ENCODE results near the gene RAET1G. TPM values are rescaled to one million over a fixed set of nuclear protein-coding genes. Genes with fewer than 3 reads are reported as not detected.
"Not testable (repeated sequence)": the region's sequence is repeated elsewhere in the genome, so short reads cannot be mapped to it uniquely, and the experiment has no call there.

Gene RAET1G
- total RNA-seq, 1 experiment from 2014 or later: 0.45 TPM

DNA sequence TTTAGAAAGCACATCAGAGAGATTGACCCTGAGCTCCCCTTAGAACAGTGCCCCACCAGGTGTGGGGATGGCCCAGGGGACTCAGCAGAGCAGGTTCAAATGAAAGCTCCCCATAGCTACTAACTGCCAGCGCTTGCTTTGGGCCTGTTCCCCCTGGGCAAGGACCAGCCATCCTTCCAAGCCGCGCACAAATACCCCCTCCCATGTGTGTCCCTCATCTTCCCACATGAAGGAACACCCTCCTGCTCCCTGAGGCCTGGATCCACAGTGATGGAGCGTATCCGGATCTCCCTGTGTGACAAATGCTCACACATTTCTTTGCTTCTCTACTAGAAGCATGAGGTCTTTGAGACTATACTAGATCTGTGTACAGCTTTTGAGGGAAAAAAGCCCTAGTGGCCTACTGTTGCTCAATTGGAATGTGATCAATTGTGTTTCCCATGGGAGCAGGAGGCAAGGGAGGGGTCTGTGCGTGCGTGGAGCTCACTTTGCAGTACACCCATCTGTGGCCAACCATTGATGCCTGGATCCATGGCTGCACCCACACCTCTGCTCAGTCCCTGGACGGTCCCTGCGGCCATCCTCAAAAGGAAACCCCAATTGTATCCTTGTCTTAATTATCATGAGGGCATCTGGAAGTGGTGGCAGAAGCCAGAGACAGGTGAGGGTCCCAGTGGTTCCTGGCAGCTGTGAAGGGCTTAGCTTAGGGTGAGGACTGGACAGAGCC is 1.4 kb upstream of the RAET1G start:
- H3K4me1 ChIP-seq (ENCODE audit: insufficient read depth, low read length, poor library complexity, severe bottlenecking): peaks cover 12% of the 10 kb centered on the region
- H3K27me3 ChIP-seq (replicated peaks; ENCODE audit: insufficient read depth, low read depth, low read length, poor library complexity): peaks cover 4% of the 10 kb centered on the region
- no TSS peak for BruUV-seq (replicated peaks)
- no peaks in the 10 kb centered on the region for H3K9me3 ChIP-seq (ENCODE audit: low read depth, low read length, poor library complexity, severe bottlenecking)
- TF ChIP-seq, protein P1, sequence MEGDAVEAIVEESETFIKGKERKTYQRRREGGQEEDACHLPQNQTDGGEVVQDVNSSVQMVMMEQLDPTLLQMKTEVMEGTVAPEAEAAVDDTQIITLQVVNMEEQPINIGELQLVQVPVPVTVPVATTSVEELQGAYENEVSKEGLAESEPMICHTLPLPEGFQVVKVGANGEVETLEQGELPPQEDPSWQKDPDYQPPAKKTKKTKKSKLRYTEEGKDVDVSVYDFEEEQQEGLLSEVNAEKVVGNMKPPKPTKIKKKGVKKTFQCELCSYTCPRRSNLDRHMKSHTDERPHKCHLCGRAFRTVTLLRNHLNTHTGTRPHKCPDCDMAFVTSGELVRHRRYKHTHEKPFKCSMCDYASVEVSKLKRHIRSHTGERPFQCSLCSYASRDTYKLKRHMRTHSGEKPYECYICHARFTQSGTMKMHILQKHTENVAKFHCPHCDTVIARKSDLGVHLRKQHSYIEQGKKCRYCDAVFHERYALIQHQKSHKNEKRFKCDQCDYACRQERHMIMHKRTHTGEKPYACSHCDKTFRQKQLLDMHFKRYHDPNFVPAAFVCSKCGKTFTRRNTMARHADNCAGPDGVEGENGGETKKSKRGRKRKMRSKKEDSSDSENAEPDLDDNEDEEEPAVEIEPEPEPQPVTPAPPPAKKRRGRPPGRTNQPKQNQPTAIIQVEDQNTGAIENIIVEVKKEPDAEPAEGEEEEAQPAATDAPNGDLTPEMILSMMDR (conservative IDR thresholded peaks at IDR 0.05; ENCODE audit: low read depth, low read length): no peak
- TF ChIP-seq EZH2 (IDR thresholded peaks at IDR 0.05; ENCODE audit: borderline replicate concordance, low read depth, low read length, poor library complexity, severe bottlenecking): no peak
- no peak overlapping the region for H3K4me3 ChIP-seq (ENCODE audit: low read depth, low read length, poor library complexity, severe bottlenecking)
- CTCF ChIA-PET: no interaction called here
- intact Hi-C loops (cut with micrococcal nuclease; ENCODE audit: unreplicated experiment): no loop called here
- POLR2A ChIA-PET (ENCODE audit: low non-redundant PET): no interaction called here
- no peaks in the 10 kb centered on the region for H3K36me3 ChIP-seq (ENCODE audit: insufficient read depth, low read length, poor library complexity, severe bottlenecking)
- no peak for DNase-seq (ENCODE audit: low spot score)
- H3K27ac ChIP-seq (ENCODE audit: low read depth, low read length, poor library complexity, severe bottlenecking): no peak overlapping the region

DNA sequence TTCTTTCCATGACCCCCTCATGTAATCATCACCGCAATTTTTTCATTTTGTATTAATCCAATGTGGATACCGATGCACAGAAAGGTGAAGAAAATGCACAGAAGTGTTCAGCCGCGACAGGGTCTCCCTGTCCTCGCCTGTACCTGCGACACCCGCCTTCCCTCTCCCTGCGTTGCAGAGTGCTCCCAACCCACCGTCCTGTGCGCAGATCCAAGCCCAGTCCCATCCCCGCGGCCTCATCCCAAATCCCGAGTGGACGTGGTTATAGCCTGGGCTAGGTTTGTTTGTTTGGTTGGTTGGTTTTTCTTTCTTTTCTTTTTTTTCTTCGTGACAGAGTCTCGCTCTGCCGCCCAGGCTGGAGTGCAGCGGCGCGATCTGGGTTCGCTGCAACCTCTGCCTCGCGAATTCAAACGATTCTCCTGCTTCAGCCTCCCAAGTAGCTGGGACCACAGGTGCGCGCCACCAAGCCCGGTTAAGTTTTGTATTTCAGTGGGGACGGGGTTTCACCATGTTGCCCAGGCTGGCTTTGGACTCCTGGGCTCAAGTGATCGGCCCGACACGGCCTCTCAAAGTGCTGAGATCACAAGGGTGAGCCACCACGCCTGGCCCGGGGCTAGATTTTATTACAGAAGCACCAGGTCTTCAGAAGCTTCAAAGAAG is 536 bp upstream of the RAET1G start:
- DNase-seq (ENCODE audit: low spot score): no peak
- H3K27me3 ChIP-seq (replicated peaks; ENCODE audit: insufficient read depth, low read depth, low read length, poor library complexity): no peaks in the 10 kb centered on the region
- no peak overlapping the region for H3K27ac ChIP-seq (ENCODE audit: low read depth, low read length, poor library complexity, severe bottlenecking)
- CTCF ChIA-PET: no interaction called here
- TF ChIP-seq EZH2 (IDR thresholded peaks at IDR 0.05; ENCODE audit: borderline replicate concordance, low read depth, low read length, poor library complexity, severe bottlenecking): no peak
- TF ChIP-seq, protein P1 (conservative IDR thresholded peaks at IDR 0.05; ENCODE audit: low read depth, low read length): no peak
- no peaks in the 10 kb centered on the region for H3K36me3 ChIP-seq (ENCODE audit: insufficient read depth, low read length, poor library complexity, severe bottlenecking)
- intact Hi-C loops (cut with micrococcal nuclease; ENCODE audit: unreplicated experiment): no loop called here
- BruUV-seq (replicated peaks): no TSS peak
- POLR2A ChIA-PET (ENCODE audit: low non-redundant PET): no interaction called here
- no peaks in the 10 kb centered on the region for H3K9me3 ChIP-seq (ENCODE audit: low read depth, low read length, poor library complexity, severe bottlenecking)
- H3K4me1 ChIP-seq (ENCODE audit: insufficient read depth, low read length, poor library complexity, severe bottlenecking): peaks cover 12% of the 10 kb centered on the region
- H3K4me3 ChIP-seq (ENCODE audit: low read depth, low read length, poor library complexity, severe bottlenecking): peak overlapping the region; percentile 52

DNA sequence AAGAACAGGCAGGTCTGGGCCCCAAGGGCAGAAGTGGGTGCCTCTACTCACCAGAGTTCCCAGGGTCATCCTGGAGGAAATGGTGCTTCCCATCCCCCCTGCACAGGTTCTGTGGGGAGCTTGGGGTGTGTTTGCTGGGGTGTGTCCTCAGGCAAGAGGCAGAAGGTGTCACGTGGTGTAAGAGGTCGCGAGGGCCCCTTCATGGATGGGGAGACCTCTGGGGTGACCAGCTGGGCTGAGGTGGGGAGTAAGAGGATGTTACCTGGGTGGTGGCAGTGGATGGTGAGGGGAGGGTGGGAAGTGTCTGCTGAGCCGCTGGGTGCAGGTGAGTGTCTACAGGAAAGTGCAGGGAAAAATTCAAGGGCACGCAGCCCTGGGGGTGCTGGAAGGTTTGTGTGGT is 830 bp downstream of the RAET1G start:
- H3K36me3 ChIP-seq (ENCODE audit: insufficient read depth, low read length, poor library complexity, severe bottlenecking); H3K9me3 ChIP-seq (ENCODE audit: low read depth, low read length, poor library complexity, severe bottlenecking); intact Hi-C loops (cut with micrococcal nuclease; ENCODE audit: unreplicated experiment); BruUV-seq (replicated peaks); H3K27me3 ChIP-seq (replicated peaks; ENCODE audit: insufficient read depth, low read depth, low read length, poor library complexity); DNase-seq (ENCODE audit: low spot score); POLR2A ChIA-PET (ENCODE audit: low non-redundant PET); CTCF ChIA-PET; H3K27ac ChIP-seq (ENCODE audit: low read depth, low read length, poor library complexity, severe bottlenecking): not testable (repeated sequence)
- Histone ChIP-seq H3K4me3 (ENCODE audit: low read depth, low read length, poor library complexity, severe bottlenecking) (peak overlapping the region; percentile 52), H3K4me1 (ENCODE audit: insufficient read depth, low read length, poor library complexity, severe bottlenecking) (peaks cover 12% of the 10 kb centered on the region)
